Activated naive CD8-positive, alpha-beta T cell (primary cell): ENCODE results near the gene FUOM.
A peak's percentile ranks its signal among the peaks of the same experiment; 100 is the strongest.

Experiments used
- H3K27ac Mint-ChIP-seq: one replicate; pipeline ENCODE4 v1.8.0; 2021; ENCODE audit warnings: mixed read lengths
- H3K27me3 Mint-ChIP-seq: one replicate; pipeline ENCODE4 v1.8.0; 2021; ENCODE audit warnings: mixed read lengths
- H3K36me3 Mint-ChIP-seq: one replicate; pipeline ENCODE4 v1.8.0; 2021; ENCODE audit warnings: mixed read lengths
- H3K4me1 Mint-ChIP-seq: one replicate; pipeline ENCODE4 v1.8.0; 2021; ENCODE audit warnings: low read depth, mixed read lengths
- H3K4me3 Mint-ChIP-seq: one replicate; pipeline ENCODE4 v1.8.0; 2021; ENCODE audit warnings: mild to moderate bottlenecking, mixed read lengths
- H3K9me3 Mint-ChIP-seq: one replicate; pipeline ENCODE4 v1.8.0; 2021; ENCODE audit warnings: low read depth, mixed read lengths

FUOM gene

DNA sequence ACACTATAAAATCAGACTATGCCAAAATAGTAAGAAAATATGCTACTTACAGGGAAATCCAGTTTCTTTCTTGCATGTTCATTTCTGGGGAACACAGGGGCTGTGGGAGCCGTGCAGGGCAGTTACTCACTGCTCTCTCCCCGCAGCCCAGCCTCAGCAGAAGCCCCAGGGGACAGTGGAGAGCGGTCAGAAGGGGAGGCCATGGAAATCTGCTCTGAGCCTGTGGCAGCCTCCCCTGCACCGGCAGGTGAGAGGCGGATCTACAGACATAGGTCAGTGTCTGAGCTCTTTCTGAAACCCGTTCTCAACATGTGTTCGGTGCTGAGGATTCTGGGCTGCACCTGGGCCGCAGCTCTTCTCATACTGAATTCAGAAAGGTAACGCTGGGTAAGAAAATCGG is 46.2 kb downstream of the FUOM start:
- no peaks in the 10 kb centered on the region for H3K27me3 Mint-ChIP-seq
- H3K4me3 Mint-ChIP-seq: no peak overlapping the region
- no peaks in the 10 kb centered on the region for H3K36me3 Mint-ChIP-seq
- H3K9me3 Mint-ChIP-seq: no peaks in the 10 kb centered on the region
- H3K4me1 Mint-ChIP-seq: peaks cover 18% of the 10 kb centered on the region
- no peak overlapping the region for H3K27ac Mint-ChIP-seq

DNA sequence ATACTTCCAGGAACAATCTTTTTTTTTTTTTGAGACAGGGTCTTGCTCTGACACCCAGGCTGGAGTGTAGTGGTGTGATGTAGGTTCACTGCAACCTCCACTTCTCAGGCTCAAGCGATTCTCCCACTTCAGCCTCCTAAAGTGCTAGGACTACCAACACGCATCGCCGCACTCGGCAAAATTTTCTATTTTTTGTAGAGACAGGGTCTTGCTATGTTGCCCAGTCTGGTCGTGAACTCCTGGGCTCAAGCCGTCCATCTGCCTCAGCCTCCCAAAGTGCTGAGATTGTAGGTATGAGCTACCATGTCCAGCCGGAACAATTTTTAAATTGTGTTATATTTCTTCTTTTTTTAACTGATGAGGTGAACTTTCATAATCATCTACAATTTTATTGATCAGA is 47.0 kb downstream of the FUOM start:
- no peaks in the 10 kb centered on the region for H3K9me3 Mint-ChIP-seq

DNA sequence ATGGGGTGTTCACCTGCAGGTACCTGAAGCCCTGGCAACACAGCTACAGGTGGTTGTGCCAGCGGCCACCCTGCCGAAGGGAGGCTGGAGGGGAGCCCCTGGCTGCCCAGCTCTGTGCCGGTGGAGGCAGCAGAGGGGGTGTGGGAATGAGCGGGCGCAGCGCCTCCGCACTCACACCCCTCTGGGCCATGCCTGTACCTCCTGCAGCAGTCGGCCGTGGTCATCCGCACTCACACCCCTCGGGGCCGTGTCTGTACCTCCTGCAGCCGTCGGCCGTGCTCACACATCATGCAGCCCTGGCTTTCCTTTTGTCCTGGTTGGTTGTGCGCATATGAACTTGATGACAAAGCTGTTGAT is 47.4 kb downstream of the FUOM start:
- Mint-ChIP-seq H3K4me3 (peak overlapping the region; percentile 32), H3K27me3 (no peaks in the 10 kb centered on the region), H3K27ac (no peak overlapping the region), H3K9me3 (no peaks in the 10 kb centered on the region), H3K36me3 (no peaks in the 10 kb centered on the region), H3K4me1 (peaks cover 20% of the 10 kb centered on the region)

More for the DNA sequence above, 47.0 kb downstream of the FUOM start:
- Mint-ChIP-seq H3K4me3 (no peak overlapping the region), H3K27ac (no peak overlapping the region), H3K27me3 (no peaks in the 10 kb centered on the region), H3K4me1 (peaks cover 18% of the 10 kb centered on the region), H3K36me3 (no peaks in the 10 kb centered on the region)

DNA sequence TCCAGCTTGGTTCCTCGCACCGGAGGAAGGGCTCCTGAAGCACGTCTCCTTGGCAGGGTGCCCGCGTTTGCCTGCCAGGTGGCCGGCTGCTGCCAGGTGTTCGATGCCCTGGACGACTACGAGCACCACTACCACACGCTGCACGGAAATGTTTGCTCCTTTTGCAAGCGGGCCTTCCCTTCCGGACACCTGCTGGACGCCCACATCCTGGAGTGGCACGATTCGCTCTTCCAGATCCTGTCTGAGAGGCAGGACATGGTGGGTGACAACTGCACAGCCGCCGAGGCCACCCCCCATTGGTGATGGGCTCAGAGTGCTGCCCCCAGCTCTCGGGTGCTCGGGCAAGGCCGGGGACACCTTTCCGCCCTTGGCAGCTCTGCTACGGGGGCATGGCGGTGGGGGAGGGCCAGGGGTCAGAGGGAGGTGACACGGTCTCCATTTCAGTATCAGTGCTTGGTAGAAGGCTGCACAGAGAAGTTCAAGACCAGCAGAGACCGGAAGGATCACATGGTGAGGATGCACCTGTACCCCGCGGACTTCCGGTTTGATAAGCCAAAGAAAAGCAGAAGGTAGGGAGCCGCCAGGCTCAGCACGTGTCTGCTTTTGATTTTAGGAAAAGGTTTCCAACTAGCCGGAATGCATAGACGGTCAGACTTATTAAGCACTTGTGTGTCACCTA is 48.0 kb downstream of the FUOM start:
- Mint-ChIP-seq H3K27ac (peak overlapping the region; percentile 34), H3K27me3 (no peaks in the 10 kb centered on the region), H3K9me3 (no peaks in the 10 kb centered on the region), H3K4me1 (peaks cover 24% of the 10 kb centered on the region), H3K36me3 (no peaks in the 10 kb centered on the region), H3K4me3 (peak overlapping the region; percentile 38)

DNA sequence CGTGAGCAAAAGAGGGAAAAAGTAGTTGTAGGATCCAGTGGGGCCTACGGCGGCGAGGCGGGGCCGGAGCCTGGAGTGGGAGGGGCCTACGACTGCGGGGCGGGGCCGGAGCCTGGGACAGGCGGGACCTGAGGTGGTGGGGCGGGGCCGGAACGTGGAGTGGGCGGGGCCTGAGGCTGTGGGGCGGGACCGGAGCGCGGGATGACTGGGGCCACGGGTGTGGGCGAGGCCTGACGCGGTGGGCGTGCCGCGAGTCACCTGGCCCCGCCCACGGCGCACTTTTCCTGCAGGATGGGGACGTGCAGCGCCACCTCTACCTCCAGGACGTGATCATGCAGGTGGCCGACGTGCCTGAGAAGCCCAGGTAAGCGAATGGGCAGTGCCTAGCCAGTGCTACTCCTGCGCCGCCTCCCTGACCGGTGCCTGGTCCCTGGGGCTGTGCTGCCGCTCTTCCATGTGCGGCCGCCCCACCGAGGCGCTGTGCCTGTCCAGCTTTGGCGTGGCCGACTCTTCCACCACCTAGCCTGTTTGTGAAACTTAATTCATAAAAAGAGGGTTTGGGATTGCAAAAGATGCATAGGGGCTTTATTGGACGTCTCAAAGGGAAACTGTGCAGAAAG is 48.6 kb downstream of the FUOM start:
- H3K36me3 Mint-ChIP-seq: no peaks in the 10 kb centered on the region
- H3K27ac Mint-ChIP-seq: peak overlapping the region; percentile 70
- H3K4me3 Mint-ChIP-seq: peak overlapping the region; percentile 75
- H3K9me3 Mint-ChIP-seq: no peaks in the 10 kb centered on the region
- no peaks in the 10 kb centered on the region for H3K27me3 Mint-ChIP-seq
- H3K4me1 Mint-ChIP-seq: peaks cover 27% of the 10 kb centered on the region

DNA sequence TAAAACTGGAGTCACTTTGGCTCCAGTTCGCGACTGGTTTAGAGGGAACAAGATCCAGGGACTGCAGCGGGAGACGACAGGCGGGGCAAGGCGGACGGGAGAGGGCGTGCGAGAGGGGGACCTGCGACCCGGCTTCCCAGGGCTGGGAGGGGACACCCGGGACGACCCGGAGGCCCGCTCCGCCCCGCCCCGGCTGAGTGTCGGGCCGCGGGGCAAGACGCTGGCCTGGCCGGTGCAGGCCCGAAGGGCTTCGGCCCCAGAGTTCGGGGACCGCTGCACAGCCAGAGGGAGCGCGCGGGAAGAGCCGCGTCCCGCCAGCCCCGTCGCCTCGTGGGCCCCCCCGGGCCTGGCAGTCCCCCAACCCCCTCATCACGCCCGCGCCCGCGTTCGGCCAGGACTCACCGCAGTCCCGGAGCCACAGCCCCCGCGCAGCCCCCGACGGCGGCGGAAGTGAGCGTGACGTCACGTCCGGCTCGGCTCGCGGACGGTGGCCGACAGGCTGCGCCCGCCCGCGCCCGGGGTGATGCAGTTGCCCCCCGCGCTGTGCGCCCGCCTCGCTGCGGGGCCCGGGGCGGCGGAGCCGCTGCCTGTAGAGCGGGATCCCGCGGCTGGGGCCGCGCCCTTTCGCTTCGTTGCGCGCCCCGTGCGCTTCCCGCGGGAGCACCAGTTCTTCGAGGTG is 49.3 kb downstream of the FUOM start, which contains the start of the genes TUBGCP2 and ZNF511:
Gene TUBGCP2 (minus strand): TSS at position 452 of the 679 bp plus-strand sequence. CDS start 5,931 bp downstream, outside the sequence.
Gene ZNF511 (plus strand): TSS at position 494 of the 679 bp plus-strand sequence. CDS start 30 bp downstream, at position 524.
- H3K27me3 Mint-ChIP-seq: no peaks in the 10 kb centered on the region
- H3K4me1 Mint-ChIP-seq: peaks cover 28% of the 10 kb centered on the region
- no peaks in the 10 kb centered on the region for H3K36me3 Mint-ChIP-seq
- H3K4me3 Mint-ChIP-seq: peak within 1 kb of the TSS; percentile 99
- peak within 1 kb of the TSS; percentile 99 for H3K27ac Mint-ChIP-seq
- no peaks in the 10 kb centered on the region for H3K9me3 Mint-ChIP-seq

DNA sequence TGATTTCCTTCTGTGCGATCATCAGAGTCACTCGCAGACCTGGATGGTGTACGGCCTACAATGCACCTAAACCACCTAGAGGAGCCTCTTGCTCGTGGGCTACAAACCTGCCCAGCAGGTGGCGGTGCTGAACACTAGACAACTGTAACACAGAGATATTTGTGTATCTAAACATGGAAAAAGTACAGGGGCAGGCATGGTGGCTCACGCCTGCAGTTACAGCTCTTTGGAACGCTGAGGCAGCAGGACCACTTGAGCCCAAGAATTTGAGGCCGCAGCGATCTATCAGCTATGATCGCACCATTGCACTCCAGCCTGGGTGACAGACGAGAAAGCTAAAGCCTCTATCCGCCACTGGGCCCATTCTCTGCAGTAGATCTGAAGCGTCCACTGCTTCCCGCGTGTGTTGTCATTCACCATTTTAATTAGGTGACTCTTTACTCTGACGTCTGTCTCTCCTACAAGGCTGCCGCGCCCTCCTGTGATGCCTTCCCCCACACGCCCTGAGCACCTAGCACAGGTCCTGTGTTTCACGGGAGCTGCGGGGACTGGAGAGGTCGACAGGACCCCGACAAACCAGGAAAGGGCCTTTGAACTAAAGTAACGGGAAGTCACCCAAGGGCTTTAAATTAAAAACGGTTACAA is 49.9 kb downstream of the FUOM start:
- Mint-ChIP-seq H3K27me3 (no peaks in the 10 kb centered on the region), H3K36me3 (no peaks in the 10 kb centered on the region)

DNA sequence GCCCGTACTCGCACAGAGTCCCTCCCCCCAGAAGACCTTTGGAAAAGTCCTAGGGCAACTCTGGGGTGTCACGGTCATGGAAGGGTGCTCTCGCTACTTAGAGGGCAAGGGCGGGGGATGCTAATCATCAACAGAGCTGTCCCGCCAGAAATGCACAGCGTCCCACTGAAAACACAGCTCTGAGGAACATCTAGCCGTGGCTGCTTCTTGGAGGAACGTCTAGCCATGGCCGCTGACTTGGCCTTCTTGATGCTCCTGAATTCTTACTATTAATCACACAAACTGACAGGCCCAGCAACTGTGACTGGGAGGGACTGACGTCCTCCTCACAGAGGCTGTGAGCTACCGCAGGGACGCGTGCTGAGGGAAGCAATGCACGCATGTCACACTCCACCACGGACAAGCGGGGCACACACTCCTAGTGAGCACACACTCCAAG is 50.9 kb downstream of the FUOM start:
- Mint-ChIP-seq H3K4me3 (peak overlapping the region; percentile 57), H3K27me3 (no peaks in the 10 kb centered on the region), H3K36me3 (no peaks in the 10 kb centered on the region), H3K9me3 (no peaks in the 10 kb centered on the region), H3K4me1 (peaks cover 29% of the 10 kb centered on the region), H3K27ac (peak overlapping the region; percentile 99)

More for the DNA sequence above, 49.9 kb downstream of the FUOM start:
- H3K9me3 Mint-ChIP-seq: no peaks in the 10 kb centered on the region
- peak overlapping the region; percentile 99 for H3K4me3 Mint-ChIP-seq
- peaks cover 29% of the 10 kb centered on the region for H3K4me1 Mint-ChIP-seq
- peak overlapping the region; percentile 99 for H3K27ac Mint-ChIP-seq

DNA sequence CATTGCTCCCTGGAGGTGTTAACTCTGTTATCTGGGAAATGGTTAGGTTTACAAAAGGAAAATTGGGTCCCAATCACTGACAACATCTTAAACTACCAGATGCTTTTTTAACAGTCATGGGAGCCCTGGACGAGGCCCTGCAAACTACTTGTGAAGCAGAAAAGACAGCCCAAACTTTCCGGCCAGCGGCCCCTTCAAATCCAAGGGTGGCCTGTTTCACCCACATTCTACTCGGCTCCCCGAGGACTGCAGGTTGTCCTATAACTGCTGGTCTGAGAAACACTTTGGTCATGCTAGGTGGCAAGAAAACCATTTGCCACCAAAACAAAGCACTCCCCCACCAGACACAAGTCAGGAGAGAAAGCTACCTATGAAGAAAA is 51.7 kb downstream of the FUOM start:
- Mint-ChIP-seq H3K4me3 (no peak overlapping the region), H3K27me3 (no peaks in the 10 kb centered on the region), H3K27ac (no peak overlapping the region), H3K4me1 (peaks cover 29% of the 10 kb centered on the region), H3K9me3 (no peaks in the 10 kb centered on the region), H3K36me3 (no peaks in the 10 kb centered on the region)
